HepG2 (cell line): Measurements from ENCODE around the gene CEBPE. TPM values are rescaled to one million over a fixed set of nuclear protein-coding genes. Genes with fewer than 3 reads are reported as not detected.
A peak's percentile ranks its signal among the peaks of the same experiment; 100 is the strongest.

Experiments used
- ATRX ChIP-seq: sonication (generic); formaldehyde crosslinking; IDR thresholded peaks from 2 replicates; pipeline ENCODE4 v1.4.0; 2020; ENCODE audit warnings: missing genetic modification reagents, borderline replicate concordance
- ESRRA ChIP-seq: sonication (generic); formaldehyde crosslinking; IDR thresholded peaks from 2 replicates; pipeline ENCODE4 v1.5.1; 2020; ENCODE audit warnings: mild to moderate bottlenecking, low read depth, missing genetic modification reagents
- FLYWCH1 ChIP-seq: sonication (generic); formaldehyde crosslinking; IDR thresholded peaks from 2 replicates; pipeline ENCODE4 v1.8.1; 2023; ENCODE audit warnings: mild to moderate bottlenecking, missing genetic modification reagents
- HOXA3 ChIP-seq: sonication (generic); formaldehyde crosslinking; IDR thresholded peaks from 2 replicates; pipeline ENCODE4 v1.5.0; 2020; ENCODE audit warnings: missing genetic modification reagents
- MZF1 ChIP-seq: sonication (generic); formaldehyde crosslinking; IDR thresholded peaks from 2 replicates; pipeline ENCODE4 v1.8.1; 2023; ENCODE audit warnings: mild to moderate bottlenecking, missing genetic modification reagents, borderline replicate concordance
- NPAS2 ChIP-seq: sonication (generic); formaldehyde crosslinking; IDR thresholded peaks from 2 replicates; pipeline ENCODE4 v1.8.0; 2022; ENCODE audit warnings: mild to moderate bottlenecking, missing genetic modification reagents, borderline replicate concordance
- POLR2AphosphoS5 ChIP-seq: IDR thresholded peaks from 2 replicates; pipeline ENCODE4 v1.6.1; 2012; ENCODE audit warnings: low read depth, low read length
- RCOR2 ChIP-seq: IDR thresholded peaks from 2 replicates; pipeline ENCODE4 v1.6.1; 2016; ENCODE audit warnings: missing biosample characterization, missing genetic modification reagents
- SOX5 ChIP-seq: IDR thresholded peaks from 2 replicates; pipeline ENCODE4 v1.6.1; 2016; ENCODE audit warnings: borderline replicate concordance
- ZNF30 ChIP-seq: sonication (generic); formaldehyde crosslinking; IDR thresholded peaks from 2 replicates; pipeline ENCODE4 v1.5.0; 2020; ENCODE audit warnings: mild to moderate bottlenecking, missing genetic modification reagents
- ZNF446 ChIP-seq: sonication (generic); formaldehyde crosslinking; IDR thresholded peaks from 2 replicates; pipeline ENCODE4 v1.5.0; 2020; ENCODE audit warnings: mild to moderate bottlenecking, missing genetic modification reagents
- ZNF460 ChIP-seq: sonication (generic); formaldehyde crosslinking; IDR thresholded peaks from 2 replicates; pipeline ENCODE4 v1.5.1; 2020; ENCODE audit warnings: missing genetic modification reagents, mild to moderate bottlenecking, borderline replicate concordance
- ZNF570 ChIP-seq: sonication (generic); formaldehyde crosslinking; IDR thresholded peaks from 2 replicates; pipeline ENCODE4 v1.4.0; 2020; ENCODE audit warnings: mild to moderate bottlenecking, missing genetic modification reagents, borderline replicate concordance
- ZNF749 ChIP-seq: sonication (generic); formaldehyde crosslinking; IDR thresholded peaks from 2 replicates; pipeline ENCODE4 v1.8.0; 2022; ENCODE audit warnings: mild to moderate bottlenecking, missing genetic modification reagents, moderate library complexity, borderline replicate concordance
- ZNF780A ChIP-seq: sonication (generic); formaldehyde crosslinking; IDR thresholded peaks from 2 replicates; pipeline ENCODE4 v1.8.0; 2022; ENCODE audit warnings: mild to moderate bottlenecking, missing genetic modification reagents, moderate library complexity
- polyA plus RNA-seq, 8 experiments: library from polyadenylated mRNA; depleted of rRNA in 3 of 8; stranded (reverse) in 7 of 8; unstranded in 1 of 8; fragments of >200 nt; fragmentation: Illumina TruSeq in 4 of 8; extraction: Trizol in 4 of 8; gene quantifications; 2 replicates each; pipeline versions ENCODE4 v1.2.1 to v1.2.3, GENCODE V29; 2011 to 2016; ENCODE audit warnings: low read depth in 4 of 8, missing spikeins in 1 of 8, mixed read lengths in 1 of 8; ENCODE audit not compliant: insufficient read depth in 1 of 8
- total RNA-seq, 5 experiments: library from RNA; depleted of rRNA; stranded (reverse); fragments of >200 nt; fragmentation: Illumina TruSeq; extraction: Trizol; gene quantifications; 2 replicates each; pipeline ENCODE4 v1.2.3, GENCODE V29; 2016; ENCODE audit warnings: low read depth in 1 of 5
- TF ChIP-seq, protein P1 (sequence below): IDR thresholded peaks from 2 replicates; pipeline ENCODE4 v1.6.1; 2018; ENCODE audit warnings: missing genetic modification reagents
- TF ChIP-seq, protein P2 (sequence below): sonication (generic); formaldehyde crosslinking; IDR thresholded peaks from 2 replicates; pipeline ENCODE4 v1.4.0; 2020; ENCODE audit warnings: missing genetic modification reagents
- TF ChIP-seq, protein P3 (sequence below): sonication (generic); formaldehyde crosslinking; IDR thresholded peaks from 2 replicates; pipeline ENCODE4 v1.9.0; 2021; ENCODE audit warnings: missing genetic modification reagents, mild to moderate bottlenecking, borderline replicate concordance
- TF ChIP-seq, protein P4 (sequence below): sonication (generic); formaldehyde crosslinking; IDR thresholded peaks from 2 replicates; pipeline ENCODE4 v1.5.1; 2020; ENCODE audit warnings: missing genetic modification reagents, mild to moderate bottlenecking, borderline replicate concordance
- TF ChIP-seq, protein P5 (sequence below): sonication (generic); formaldehyde crosslinking; IDR thresholded peaks from 2 replicates; pipeline ENCODE4 v1.8.1; 2023; ENCODE audit warnings: mild to moderate bottlenecking, missing genetic modification reagents
- TF ChIP-seq, protein P6 (sequence below): sonication (generic); formaldehyde crosslinking; IDR thresholded peaks from 2 replicates; pipeline ENCODE4 v1.4.0; 2020; ENCODE audit warnings: missing genetic modification reagents, borderline replicate concordance

Gene CEBPE
- total and polyA plus RNA-seq, 2 of the 13 experiments (the other 11 are each of a cell fraction or from before 2014, with no cell fraction given) = 0.09 to 0.11 TPM

DNA sequence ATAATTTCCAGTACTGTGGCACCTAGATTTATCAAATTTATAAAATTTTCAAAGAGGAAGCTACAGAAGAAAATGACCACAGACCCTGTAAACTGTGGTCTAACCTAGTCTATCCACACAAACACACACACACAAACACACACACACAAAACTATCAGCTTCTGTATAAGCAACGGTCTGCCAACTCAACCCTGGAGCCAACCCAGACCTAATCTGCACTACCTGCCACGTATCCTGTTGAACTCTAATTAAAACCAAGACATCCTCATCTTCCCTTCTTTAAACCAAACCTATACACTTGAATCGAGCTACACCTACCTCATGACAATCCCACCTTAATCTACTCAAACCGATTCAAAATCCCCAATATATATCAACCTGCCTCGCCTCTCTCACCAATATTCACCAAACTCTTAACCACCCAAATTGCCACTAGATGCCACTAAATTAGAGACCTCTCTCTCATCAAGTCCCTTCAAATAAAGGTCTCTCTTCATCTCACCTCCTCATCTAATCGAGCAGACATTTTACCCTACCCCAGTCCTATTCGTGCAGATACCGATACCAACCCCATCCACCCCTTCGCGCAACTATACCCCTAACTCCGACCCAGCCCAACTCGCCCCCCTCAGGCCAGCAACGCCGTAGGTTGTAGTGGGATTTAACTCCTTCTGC lies 24.9 kb downstream of the CEBPE start (continued):
- TF ChIP-seq RCOR2 (CRISPR knock-in tag) (no peak; the same call in 1 of the 2 replicates), NPAS2 (CRISPR knock-in tag) (no peak), ZNF30 (no peak), HOXA3 (CRISPR knock-in tag) (no peak), ZNF570 (no peak), ESRRA (CRISPR knock-in tag) (no peak), SOX5 (CRISPR knock-in tag) (no peak), POLR2AphosphoS5 (no peak), FLYWCH1 (CRISPR knock-in tag) (no peak), ZNF446 (no peak), ZNF780A (no peak), ATRX (CRISPR knock-in tag) (no peak), MZF1 (no peak), ZNF460 (CRISPR knock-in tag) (no peak), ZNF749 (CRISPR knock-in tag) (no peak)
- TF ChIP-seq, protein P1, sequence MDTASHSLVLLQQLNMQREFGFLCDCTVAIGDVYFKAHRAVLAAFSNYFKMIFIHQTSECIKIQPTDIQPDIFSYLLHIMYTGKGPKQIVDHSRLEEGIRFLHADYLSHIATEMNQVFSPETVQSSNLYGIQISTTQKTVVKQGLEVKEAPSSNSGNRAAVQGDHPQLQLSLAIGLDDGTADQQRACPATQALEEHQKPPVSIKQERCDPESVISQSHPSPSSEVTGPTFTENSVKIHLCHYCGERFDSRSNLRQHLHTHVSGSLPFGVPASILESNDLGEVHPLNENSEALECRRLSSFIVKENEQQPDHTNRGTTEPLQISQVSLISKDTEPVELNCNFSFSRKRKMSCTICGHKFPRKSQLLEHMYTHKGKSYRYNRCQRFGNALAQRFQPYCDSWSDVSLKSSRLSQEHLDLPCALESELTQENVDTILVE = no peak
- TF ChIP-seq, protein P2, sequence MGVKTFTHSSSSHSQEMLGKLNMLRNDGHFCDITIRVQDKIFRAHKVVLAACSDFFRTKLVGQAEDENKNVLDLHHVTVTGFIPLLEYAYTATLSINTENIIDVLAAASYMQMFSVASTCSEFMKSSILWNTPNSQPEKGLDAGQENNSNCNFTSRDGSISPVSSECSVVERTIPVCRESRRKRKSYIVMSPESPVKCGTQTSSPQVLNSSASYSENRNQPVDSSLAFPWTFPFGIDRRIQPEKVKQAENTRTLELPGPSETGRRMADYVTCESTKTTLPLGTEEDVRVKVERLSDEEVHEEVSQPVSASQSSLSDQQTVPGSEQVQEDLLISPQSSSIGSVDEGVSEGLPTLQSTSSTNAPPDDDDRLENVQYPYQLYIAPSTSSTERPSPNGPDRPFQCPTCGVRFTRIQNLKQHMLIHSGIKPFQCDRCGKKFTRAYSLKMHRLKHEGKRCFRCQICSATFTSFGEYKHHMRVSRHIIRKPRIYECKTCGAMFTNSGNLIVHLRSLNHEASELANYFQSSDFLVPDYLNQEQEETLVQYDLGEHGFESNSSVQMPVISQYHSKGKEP (CRISPR knock-in tag) = 0 out of 2 replicates have a peak, but pooled peaks have one; percentile 69
- TF ChIP-seq, protein P3, sequence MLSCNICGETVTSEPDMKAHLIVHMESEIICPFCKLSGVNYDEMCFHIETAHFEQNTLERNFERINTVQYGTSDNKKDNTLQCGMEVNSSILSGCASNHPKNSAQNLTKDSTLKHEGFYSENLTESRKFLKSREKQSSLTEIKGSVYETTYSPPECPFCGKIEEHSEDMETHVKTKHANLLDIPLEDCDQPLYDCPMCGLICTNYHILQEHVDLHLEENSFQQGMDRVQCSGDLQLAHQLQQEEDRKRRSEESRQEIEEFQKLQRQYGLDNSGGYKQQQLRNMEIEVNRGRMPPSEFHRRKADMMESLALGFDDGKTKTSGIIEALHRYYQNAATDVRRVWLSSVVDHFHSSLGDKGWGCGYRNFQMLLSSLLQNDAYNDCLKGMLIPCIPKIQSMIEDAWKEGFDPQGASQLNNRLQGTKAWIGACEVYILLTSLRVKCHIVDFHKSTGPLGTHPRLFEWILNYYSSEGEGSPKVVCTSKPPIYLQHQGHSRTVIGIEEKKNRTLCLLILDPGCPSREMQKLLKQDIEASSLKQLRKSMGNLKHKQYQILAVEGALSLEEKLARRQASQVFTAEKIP (CRISPR knock-in tag) = no peak
- TF ChIP-seq, protein P4, sequence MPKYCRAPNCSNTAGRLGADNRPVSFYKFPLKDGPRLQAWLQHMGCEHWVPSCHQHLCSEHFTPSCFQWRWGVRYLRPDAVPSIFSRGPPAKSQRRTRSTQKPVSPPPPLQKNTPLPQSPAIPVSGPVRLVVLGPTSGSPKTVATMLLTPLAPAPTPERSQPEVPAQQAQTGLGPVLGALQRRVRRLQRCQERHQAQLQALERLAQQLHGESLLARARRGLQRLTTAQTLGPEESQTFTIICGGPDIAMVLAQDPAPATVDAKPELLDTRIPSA = 0 out of 2 replicates have a peak, but pooled peaks have one; percentile 9
- TF ChIP-seq, protein P5, sequence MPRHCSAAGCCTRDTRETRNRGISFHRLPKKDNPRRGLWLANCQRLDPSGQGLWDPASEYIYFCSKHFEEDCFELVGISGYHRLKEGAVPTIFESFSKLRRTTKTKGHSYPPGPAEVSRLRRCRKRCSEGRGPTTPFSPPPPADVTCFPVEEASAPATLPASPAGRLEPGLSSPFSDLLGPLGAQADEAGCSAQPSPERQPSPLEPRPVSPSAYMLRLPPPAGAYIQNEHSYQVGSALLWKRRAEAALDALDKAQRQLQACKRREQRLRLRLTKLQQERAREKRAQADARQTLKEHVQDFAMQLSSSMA = no peak; the same call in 1 of the 2 replicates
- TF ChIP-seq, protein P6, sequence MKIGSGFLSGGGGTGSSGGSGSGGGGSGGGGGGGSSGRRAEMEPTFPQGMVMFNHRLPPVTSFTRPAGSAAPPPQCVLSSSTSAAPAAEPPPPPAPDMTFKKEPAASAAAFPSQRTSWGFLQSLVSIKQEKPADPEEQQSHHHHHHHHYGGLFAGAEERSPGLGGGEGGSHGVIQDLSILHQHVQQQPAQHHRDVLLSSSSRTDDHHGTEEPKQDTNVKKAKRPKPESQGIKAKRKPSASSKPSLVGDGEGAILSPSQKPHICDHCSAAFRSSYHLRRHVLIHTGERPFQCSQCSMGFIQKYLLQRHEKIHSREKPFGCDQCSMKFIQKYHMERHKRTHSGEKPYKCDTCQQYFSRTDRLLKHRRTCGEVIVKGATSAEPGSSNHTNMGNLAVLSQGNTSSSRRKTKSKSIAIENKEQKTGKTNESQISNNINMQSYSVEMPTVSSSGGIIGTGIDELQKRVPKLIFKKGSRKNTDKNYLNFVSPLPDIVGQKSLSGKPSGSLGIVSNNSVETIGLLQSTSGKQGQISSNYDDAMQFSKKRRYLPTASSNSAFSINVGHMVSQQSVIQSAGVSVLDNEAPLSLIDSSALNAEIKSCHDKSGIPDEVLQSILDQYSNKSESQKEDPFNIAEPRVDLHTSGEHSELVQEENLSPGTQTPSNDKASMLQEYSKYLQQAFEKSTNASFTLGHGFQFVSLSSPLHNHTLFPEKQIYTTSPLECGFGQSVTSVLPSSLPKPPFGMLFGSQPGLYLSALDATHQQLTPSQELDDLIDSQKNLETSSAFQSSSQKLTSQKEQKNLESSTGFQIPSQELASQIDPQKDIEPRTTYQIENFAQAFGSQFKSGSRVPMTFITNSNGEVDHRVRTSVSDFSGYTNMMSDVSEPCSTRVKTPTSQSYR (CRISPR knock-in tag) = no peak
